GM23338 (cell line): ENCODE measurements around the gene DAPK2.

Experiments
- EZH2phosphoT487 ChIP-seq: fragments of 200-600 bp; sonication (generic); IDR thresholded peaks from one replicate; pipeline ENCODE4 v1.8.1; 2018; ENCODE audit warnings: antibody characterized with exemption; ENCODE audit not compliant: unreplicated experiment
- JUNB ChIP-seq: IDR thresholded peaks from one replicate; pipeline ENCODE4 v1.6.1; 2016; ENCODE audit warnings: antibody characterized with exemption; ENCODE audit not compliant: unreplicated experiment
- POLR2AphosphoS5 ChIP-seq: IDR thresholded peaks from 2 replicates; pipeline ENCODE4 v1.6.1; 2016; ENCODE audit warnings: antibody characterized with exemption, low read depth
- TF ChIP-seq, protein P1 (sequence below), 2 experiments: fragments of 200-600 bp in 1 of 2; sonication (generic) in 1 of 2; conservative IDR thresholded peaks; 2 replicates each; pipeline versions ENCODE4 v1.5.1 to v1.6.1; 2016 to 2017; ENCODE audit warnings: antibody characterized with exemption in 2 of 2, low read depth in 2 of 2, mild to moderate bottlenecking in 2 of 2, moderate library complexity in 1 of 2

DNA sequence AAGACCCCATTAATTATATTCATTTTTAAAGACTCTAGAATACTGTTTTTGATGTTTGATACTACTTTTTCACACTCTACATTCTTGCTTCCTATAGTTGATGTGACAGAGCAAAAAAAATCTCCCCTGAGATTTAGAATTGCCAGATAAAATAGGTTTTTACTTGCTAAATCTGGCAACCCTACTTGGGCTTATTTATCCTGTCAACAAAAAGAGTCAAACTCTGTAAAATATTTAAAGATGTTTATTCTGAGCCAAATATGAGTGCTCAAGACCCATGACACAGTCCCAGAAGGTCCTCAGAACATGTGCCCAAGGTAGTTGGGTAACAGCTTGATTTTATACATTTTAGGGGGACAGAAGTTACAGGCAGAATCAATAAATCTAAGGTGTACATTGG lies 72.3 kb downstream of the DAPK2 start:
- TF ChIP-seq, protein P1, sequence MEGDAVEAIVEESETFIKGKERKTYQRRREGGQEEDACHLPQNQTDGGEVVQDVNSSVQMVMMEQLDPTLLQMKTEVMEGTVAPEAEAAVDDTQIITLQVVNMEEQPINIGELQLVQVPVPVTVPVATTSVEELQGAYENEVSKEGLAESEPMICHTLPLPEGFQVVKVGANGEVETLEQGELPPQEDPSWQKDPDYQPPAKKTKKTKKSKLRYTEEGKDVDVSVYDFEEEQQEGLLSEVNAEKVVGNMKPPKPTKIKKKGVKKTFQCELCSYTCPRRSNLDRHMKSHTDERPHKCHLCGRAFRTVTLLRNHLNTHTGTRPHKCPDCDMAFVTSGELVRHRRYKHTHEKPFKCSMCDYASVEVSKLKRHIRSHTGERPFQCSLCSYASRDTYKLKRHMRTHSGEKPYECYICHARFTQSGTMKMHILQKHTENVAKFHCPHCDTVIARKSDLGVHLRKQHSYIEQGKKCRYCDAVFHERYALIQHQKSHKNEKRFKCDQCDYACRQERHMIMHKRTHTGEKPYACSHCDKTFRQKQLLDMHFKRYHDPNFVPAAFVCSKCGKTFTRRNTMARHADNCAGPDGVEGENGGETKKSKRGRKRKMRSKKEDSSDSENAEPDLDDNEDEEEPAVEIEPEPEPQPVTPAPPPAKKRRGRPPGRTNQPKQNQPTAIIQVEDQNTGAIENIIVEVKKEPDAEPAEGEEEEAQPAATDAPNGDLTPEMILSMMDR (conservative IDR thresholded peaks at IDR 0.05; ENCODE audit: low read depth in 2 of 2), result no peak
- no peak for TF ChIP-seq POLR2AphosphoS5
- TF ChIP-seq EZH2phosphoT487, result no peak
- no peak for TF ChIP-seq JUNB
